GOT3 (cell line): ENCODE results near the gene ZDHHC13.
A peak's percentile ranks its signal among the peaks of the same experiment; 100 is the strongest.

Experiments
- DNase-seq: peaks from one replicate; lab custom pipeline; 2025; ENCODE audit warnings: mixed read lengths; lab: John Stamatoyannopoulos, UW

ZDHHC13 gene

DNA sequence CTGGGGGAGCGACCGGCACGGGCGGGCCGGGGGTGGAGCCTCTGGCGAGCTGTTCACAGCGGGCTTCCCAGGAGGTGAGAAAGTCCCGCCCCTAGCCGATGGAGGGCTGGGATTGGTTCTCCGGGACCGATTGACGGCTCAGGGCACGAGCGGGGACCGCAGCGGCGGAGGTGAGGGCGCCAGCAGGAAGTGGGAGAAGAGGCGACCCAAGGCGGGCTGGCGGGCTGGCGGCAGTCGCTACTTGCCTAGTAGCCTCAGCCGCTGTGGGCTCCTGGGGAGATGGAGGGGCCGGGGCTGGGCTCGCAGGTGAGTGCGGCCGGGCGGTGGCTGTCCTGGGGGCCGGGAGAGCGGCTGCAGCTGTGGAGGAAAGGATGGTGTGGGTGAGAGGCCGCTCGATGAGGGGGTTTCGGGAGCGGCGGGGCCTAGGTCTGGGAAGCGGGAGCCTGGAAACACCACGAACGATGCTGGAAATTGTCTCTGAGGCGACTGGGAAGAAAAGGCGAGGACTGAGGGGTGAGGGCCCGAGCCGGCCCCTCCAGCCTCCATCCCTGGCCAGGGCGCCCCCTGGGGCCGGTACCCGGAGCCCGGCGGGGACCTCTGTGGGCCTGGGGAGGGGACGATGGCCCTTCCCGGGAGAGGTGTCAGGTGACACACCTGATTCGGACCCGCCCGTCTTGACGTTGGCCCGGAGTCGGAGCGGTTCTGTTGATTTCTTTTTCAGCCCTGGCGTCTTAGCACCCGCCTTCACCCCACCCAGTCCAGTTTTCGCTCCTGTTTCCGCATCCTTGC lies at the start of gene ZDHHC13:
ZDHHC13 (plus strand) TSS at position 198 of the 789 bp plus-strand sequence; CDS start at position 280, 82 bp downstream.
- peak; percentile 51 for DNase-seq

GRCh38 chr11:19071255-19071654 lies 45.7 kb upstream of the ZDHHC13 start:
- no peak for DNase-seq

GRCh38 chr11:19072464-19072863 lies 44.5 kb upstream of the ZDHHC13 start:
- no peak for DNase-seq

DNA sequence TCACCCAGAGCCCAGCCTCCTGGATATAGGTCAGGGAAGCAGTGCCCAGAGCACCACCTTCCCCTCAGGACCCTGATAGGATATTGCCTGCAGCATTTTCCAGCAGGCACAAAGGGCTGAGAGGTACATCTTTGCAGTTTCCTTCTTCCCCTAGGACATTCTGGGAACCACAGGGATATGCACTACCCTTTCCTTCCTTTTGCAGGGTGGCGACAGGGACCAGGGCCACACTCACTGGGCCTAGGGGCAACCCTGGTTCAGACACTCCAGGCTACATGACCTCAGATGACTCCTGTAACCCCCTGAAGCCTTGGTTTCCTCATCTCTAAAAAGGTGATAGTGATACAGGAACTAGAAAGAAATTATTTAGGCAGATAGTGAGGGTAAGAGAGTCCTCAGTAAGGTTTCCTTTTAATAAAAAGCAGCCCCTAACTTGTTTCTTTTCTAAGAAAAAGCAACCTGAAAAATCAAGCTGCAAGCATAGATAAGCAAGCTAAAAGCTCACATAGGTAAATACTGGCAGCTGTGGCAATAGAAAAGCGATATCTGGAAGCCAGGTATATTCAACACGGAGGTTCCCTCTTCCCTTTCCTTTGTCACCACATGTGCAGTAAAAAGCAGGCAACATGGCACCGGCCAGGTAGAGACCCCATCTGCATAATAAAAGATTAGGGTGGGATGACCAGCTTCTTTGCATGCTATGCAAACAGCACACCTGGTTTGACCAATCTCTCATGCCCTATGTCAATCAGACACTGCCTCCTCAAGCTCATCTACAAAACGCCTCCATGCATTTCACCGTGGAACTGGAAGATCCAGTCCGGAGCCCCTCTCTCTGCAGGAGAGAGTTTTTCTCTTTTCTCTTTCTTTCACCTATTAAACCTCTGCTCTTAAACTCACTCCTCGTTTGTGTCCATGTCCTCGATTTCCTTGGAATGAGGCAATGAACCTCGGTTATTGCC lies 43.2 kb upstream of the ZDHHC13 start:
- no peak for DNase-seq

GRCh38 chr11:19075636-19076035 lies 41.3 kb upstream of the ZDHHC13 start:
- no peak for DNase-seq

DNA sequence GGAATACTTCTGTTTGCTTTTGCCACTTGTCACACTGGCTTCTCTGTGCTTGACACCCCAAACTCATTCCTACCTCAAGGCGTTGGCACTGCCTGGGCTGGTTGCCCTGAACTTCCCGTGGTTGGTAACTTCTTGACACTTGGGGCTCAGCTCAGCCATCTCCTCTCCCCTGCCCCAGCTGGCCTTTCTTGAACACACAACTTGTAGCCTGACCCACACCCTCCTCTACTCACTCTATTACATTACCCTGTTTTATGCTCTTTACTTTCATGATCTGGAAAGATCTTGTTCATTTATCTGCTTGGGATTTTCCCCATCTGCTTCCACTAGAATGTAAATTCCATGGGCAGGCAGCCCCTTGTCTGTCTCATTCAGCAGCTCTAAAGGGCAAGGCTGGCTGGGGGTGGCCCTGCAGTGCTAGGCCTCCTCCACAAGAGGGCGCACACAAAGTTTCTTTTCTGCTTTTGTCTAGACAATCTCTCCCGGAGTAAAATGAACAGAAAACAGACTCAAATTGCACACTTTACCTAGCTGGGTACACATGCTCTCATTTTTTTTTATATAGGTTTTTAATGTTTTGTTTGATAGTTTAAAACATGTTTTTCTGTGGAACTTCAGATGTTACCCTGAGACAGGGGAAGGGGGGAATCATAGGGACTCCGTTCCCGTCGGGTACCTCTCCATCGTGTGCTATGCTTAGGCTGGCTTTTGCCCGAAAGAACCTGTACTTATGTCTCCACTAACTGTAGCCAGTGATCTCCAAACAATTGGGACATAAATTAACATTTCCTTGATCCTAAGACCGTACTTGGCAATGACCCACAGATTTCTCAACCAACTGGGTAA lies 40.0 kb upstream of the ZDHHC13 start:
- no peak for DNase-seq

GRCh38 chr11:19077965-19078364 lies 39.0 kb upstream of the ZDHHC13 start:
- no peak for DNase-seq

DNA sequence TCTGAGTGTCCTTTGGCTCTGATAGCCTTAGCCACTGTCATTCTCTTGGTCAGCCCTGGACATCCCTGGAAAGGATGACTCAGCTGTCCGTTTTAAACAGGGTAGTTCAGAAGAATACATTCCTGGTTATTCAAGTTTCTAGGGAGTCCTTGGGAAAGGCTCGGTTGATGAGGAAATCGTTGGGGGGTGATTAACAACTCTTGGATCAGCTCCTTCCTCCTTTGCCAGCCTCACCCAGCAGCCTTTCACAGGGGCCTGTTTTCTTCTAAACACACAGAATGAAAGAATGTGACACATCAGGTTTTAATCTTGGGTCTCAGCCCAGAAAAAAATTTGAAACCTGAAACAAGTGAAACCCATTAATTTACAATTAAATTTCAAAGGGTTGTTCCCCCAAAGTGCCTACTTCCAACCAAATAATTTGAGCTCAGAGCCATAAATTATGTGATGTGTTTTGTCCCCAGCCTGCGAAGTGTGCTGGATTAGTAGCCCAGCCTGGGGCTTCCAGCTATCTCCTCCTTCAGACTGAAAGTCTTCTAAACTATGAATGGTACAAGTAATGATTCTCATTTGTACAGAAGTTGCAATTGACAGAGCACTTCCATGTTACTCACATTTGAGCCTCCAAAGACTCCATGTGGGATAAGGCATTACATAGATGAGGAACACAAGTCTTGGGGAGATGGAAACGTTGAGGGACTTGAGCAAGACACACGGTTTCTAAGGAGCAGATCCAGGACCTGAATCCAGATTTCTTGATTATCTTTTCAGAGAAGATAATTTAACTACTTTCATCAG lies 37.1 kb upstream of the ZDHHC13 start:
- DNase-seq = no peak

GRCh38 chr11:19080579-19080993 lies 36.4 kb upstream of the ZDHHC13 start:
- DNase-seq = no peak

DNA sequence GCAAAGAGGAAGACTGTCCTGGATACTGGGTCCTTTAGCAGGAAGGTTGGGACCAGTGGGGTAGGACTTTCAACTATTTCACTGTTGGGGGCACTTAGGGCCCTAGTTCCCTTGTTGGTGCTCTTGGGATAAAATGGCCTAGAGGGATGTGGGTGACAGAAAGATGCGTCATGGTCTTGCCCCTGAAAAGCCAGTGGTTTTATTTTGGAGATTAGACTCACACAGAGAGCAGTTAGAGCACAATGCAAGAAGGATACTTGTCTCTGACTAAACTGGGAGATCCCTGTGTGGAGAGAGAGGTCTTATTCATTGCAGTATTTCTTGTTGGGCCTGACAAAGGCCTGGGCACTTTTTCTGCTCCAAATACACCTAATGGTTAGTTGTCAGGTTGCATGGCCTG lies 33.8 kb upstream of the ZDHHC13 start:
- no peak for DNase-seq

GRCh38 chr11:19084661-19085315 lies 32.2 kb upstream of the ZDHHC13 start:
- DNase-seq = no peak

- no peak for DNase-seq
Measured at GRCh38 chr11:19087658-19088057, 29.3 kb upstream of the ZDHHC13 start.

GRCh38 chr11:19088791-19089190 lies 28.2 kb upstream of the ZDHHC13 start:
- DNase-seq = no peak

DNA sequence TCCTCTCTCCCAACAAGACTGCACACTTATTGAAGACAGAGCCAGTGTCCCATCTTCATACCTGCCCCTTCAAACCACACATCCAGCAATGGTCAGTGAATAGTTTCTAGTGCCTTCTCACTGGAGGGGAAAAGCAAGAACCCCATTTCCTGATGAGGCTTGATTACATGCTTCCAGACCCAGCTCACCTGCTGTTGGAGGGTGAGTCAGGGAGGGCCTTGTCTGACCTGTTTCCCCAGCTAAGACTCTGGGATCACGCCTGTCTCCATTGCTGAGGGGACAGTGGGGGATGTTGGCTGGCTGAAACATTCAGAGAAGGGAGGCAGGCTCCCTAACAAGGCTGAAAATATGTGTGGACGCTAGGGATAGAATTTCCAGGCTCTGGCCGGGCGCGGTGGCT lies 27.5 kb upstream of the ZDHHC13 start:
- no peak for DNase-seq

DNA sequence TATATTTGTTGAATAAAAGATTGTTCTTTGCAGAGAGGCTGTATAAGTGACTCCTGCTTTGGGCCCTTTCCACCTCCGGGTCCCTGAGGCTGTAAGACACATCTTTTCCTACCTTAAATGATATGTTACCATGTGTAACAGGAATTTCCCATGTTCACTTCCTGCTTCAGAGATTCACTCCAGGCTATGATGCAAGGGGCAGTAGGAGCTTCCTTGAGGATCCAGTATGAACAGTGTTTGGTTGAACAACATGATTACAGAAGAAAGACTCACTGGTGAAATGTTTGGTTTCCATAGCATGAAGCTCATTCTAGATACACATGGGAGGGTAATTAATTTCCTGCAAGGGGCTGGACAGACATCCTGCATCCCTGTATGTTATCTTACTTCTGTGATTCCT lies 25.6 kb upstream of the ZDHHC13 start:
- no peak for DNase-seq

DNA sequence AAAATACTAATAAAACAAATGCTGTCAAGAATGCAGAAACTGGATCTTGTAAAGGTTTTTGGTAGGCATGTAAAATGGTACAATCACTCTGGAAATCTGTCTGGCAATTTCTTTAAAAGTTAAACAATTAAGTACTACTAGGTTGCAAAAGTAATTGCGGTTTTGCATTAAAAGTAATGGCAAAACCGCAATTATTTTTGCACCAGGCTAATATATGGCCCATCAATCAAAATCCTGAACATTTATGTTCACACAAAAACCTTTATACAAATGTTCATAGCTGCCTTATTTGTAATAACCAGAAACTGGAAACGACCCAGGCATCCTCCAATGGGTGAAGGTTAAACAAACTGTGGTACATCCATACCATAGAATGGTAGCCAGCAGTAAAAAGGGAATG lies 24.6 kb upstream of the ZDHHC13 start:
- no peak for DNase-seq

GRCh38 chr11:19092850-19093249 lies 24.1 kb upstream of the ZDHHC13 start:
- no peak for DNase-seq

DNA sequence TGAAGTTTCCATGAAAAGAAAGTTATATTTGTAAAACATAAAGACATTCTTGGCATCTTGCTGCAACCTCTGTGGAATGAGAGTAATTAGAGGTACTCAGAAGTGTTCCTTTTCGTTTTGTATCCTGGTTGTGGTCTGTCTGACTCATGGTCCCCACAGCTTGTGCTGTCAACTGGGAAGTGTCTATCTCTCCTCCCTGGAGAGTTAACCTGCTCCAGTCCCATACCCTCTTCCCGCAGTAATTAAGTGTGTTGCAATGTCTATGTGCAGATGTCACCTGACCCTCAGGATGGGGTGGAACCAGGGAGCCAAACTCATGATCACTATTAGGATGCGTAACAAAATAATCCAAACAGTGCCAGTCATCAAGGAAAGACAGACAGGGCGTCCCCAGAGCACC lies 23.0 kb upstream of the ZDHHC13 start:
- DNase-seq = no peak

GRCh38 chr11:19094859-19095258 lies 22.1 kb upstream of the ZDHHC13 start:
- no peak for DNase-seq

DNA sequence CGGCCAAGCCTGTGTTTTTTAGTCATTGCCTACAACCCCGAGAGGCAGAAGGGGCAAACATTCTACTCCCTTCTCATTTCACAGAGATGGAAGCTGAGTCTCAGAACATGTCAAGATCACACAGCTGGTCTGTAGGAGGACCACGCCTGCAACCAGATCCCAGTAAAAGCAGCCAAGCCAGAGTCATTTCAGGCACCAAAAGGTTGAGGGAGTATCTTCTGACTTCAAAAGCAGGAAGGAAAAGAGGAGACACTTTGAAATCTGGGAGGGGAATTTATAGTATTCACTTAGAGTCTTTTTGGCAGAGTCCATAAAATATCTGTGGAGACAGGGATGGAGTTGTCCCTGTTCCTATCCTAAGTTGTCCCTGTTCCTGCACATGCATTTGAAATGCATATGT lies 17.9 kb upstream of the ZDHHC13 start:
- no peak for DNase-seq

DNA sequence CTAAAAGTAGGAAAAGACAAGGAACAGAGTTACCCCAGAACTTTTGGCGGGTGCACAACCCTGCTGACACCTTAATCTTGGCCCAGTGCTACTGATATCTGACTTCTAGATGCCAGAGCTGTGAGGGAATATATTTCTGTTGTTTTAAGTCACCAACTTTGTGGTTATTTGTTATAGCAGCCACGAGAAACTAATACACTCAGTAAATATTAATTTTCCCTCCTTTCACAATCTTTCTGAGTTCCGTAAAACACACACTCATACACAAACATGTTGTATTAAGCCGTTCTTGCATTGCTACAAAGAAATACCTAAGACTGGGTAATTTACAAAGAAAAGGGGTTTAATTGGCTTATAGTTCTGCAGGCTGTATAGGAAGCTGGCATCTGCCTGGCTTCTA lies 16.1 kb upstream of the ZDHHC13 start:
- DNase-seq = no peak
